Measurements from ENCODE around the gene RAB8B.

The RAB8B gene

DNA sequence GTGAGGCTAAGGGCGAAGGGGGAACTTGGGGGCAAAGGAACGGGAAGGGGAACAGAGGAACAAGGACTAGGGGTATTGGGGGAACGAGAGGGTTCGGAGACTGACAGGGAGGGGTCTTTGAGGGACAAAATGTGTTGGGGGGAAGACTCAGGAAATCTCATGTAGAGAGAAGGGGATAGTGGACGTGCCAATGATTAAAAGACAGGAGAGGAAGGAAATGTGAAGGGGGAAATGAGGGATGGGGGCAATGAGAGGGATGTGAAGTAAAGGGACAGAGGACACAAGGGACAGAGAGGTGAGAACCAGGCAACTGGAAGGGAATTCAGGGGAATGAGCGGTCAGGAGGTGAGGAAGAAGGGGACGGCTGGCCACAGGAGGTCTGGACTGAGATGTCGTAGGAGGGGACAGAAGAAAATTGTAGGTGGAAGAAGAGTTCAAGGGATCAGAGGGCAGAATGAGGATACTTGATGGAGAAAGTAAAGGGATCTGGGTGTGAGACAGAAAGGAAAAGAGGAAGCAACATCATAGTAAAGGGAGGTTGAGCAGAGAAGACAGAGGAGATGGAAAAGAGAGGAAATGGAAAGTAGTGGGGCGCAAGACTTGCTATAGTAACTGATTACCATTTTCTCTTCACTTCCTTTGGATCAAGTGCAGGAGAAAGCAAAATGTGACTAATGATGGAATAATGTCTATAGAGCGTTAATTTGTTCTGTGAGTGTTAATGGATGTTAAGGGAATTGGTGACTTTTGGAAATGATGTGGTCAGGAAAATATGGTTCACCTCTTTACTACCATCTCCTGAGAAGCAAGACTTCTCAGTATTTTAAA is 749 bp downstream of the RAB8B start:
- WGBS (ENCODE audit: insufficient coverage): 2% methylated on average over 9 of the region's 10 CpGs
- CTCF ChIA-PET: interaction anchor here (1.1 to 2.2 kb wide), 2 partner anchors 37 to 84 kb away, joined by 3 to 10 read pairs; no protein-coding TSS in a partner anchor

DNA sequence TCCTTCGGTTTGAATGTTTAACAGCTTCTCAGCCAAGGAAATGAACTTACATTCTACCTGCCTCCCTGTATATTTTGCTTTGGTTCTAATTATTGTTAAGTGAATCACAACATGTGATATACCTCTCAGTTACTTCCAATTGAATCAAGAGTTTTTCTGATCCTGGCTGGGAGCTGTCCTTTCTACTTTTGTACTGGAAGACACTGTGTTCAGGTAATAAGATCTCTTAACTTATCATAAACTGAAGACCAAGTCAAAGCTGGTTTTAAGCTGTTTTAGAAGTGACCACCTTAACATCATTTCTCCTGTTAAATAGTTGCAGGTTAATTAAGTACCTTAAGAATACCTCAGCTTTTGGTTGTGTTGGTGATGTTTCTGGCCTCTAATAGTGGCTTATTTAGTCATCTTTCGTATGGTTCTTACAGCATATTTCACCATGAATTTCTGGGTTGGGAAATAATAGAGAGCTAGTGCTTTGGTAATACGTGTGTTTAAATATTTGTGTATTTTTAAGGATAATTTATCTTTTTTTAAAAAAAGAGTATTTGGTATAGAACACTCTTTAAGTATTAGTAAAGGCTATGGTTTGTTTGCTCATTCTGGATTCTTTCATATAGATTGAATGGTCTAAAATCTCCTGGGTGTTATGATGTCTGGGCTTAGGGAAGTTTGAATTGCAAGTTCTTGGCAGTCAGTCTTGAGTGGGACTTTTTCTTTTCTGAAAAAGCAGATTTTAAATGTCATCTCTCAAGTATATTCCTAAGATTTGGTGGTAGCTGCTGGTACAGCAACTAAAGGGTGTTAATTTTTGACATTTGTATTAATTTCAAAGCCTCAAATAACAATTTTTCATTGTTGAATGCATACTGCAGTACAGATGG is 1.6 kb downstream of the RAB8B start:
- peak overlapping the region in 6 of 7 experiments; percentile 81 to 97 (median 92) for H3K4me3 ChIP-seq (ENCODE audit: control insufficient read depth in 1 of 7, extremely low read depth in 1 of 7, insufficient read depth in 4 of 7, low read depth in 2 of 7, low read length in 6 of 7)
- H3K27me3 ChIP-seq (replicated peaks in 2 of 5; ENCODE audit: control insufficient read depth in 4 of 5, insufficient read depth in 5 of 5, low read length in 4 of 5): peaks cover 0 to 2% (median 0%) of the 10 kb centered on the region in 5 experiments
- H3K36me3 ChIP-seq (ENCODE audit: control insufficient read depth in 4 of 4, insufficient read depth in 4 of 4, low read length in 3 of 4): no peaks in the 10 kb centered on the region
- DNase-seq: no peak
- ChIA-PET CTCF (interaction anchor here (1.1 to 2.2 kb wide), 6 partner anchors 12 to 88 kb away, joined by 3 to 11 read pairs (median 6); no protein-coding TSS in a partner anchor), POLR2A (interaction anchor here (0.7 to 1.9 kb wide), 3 partner anchors 13 to 85 kb away, joined by 4 to 6 read pairs (median 4); no protein-coding TSS in a partner anchor)
- H3K4me1 ChIP-seq (ENCODE audit: control extremely low read depth in 1 of 4, control insufficient read depth in 4 of 4, insufficient read depth in 4 of 4, low read length in 3 of 4): peaks cover 54 to 70% (median 65%) of the 10 kb centered on the region in 4 experiments
- peak overlapping the region; percentile 49 to 87 for H3K27ac ChIP-seq (ENCODE audit: insufficient read depth in 1 of 2, low read depth in 1 of 2, low read length in 2 of 2, poor library complexity in 1 of 2, severe bottlenecking in 2 of 2)
- no peaks in the 10 kb centered on the region for H3K9me3 ChIP-seq (ENCODE audit: control extremely low read depth in 1 of 5, control insufficient read depth in 4 of 5, insufficient read depth in 2 of 5, low read depth in 1 of 5, low read length in 4 of 5)
- no CpG with 5 or more reads among the region's 3 CpGs for WGBS (ENCODE audit: insufficient coverage)

More for the DNA sequence above, 749 bp downstream of the RAB8B start:
- no peaks in the 10 kb centered on the region for H3K9me3 ChIP-seq (ENCODE audit: control extremely low read depth in 1 of 5, control insufficient read depth in 4 of 5, insufficient read depth in 2 of 5, low read depth in 1 of 5, low read length in 4 of 5)
- peaks cover 47 to 61% (median 56%) of the 10 kb centered on the region in 4 experiments for H3K4me1 ChIP-seq (ENCODE audit: control extremely low read depth in 1 of 4, control insufficient read depth in 4 of 4, insufficient read depth in 4 of 4, low read length in 3 of 4)
- peak in 2 of 3 donors; percentile 45 to 54 for DNase-seq
- H3K27ac ChIP-seq (ENCODE audit: insufficient read depth in 1 of 2, low read depth in 1 of 2, low read length in 2 of 2, poor library complexity in 1 of 2, severe bottlenecking in 2 of 2): peak overlapping the region; percentile 62 to 87
- H3K36me3 ChIP-seq (ENCODE audit: control insufficient read depth in 4 of 4, insufficient read depth in 4 of 4, low read length in 3 of 4): no peaks in the 10 kb centered on the region
- H3K27me3 ChIP-seq (replicated peaks in 2 of 5; ENCODE audit: control insufficient read depth in 4 of 5, insufficient read depth in 5 of 5, low read length in 4 of 5): peaks cover 0 to 2% (median 0%) of the 10 kb centered on the region in 5 experiments
- H3K4me3 ChIP-seq (ENCODE audit: control insufficient read depth in 1 of 7, extremely low read depth in 1 of 7, insufficient read depth in 4 of 7, low read depth in 2 of 7, low read length in 6 of 7): peak overlapping the region; percentile 58 to 97 (median 88)
- POLR2A ChIA-PET: interaction anchor here (1.9 kb wide), 1 partner anchor 14 kb away, joined by 6 read pairs; no protein-coding TSS in a partner anchor

DNA sequence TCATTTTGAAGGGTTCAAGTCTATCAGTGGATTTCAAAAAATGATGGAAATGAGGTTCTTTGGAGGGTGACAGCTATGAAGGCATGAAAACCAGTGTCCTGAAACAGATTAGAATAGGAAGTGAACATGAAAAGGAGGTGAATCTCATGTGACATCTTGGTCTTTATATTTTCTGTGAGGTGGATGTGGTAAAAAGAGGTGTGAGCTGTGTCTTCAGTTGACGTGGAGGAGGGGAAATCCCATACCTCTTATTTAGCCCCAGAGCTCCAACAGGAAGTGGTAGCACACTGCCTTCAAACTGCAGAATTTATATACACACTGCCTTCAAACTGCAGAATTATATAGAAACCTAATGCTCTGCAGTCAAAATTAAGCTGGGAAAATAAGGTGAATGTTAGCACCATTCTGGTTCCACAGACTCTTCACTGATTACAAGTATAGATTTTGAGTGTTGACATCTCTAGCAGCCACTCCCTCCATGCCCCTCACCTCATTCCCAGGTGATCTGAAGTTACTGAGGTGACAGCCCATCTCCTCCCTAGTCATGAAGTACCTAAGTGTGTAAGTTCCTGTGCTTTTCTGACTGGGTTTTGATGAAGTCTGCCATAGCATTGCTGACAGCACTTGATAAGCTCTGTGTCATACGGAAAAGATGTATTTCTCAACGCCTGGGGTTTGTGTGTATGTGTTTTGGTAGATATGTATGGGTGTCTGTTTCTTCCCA is 2.7 kb downstream of the RAB8B start:
- ChIA-PET CTCF (interaction anchor here (1.1 to 2.2 kb wide), 9 partner anchors 9 to 145 kb away, joined by 3 to 11 read pairs (median 4); no protein-coding TSS in a partner anchor), POLR2A (interaction anchor here (0.7 to 1.9 kb wide), 3 partner anchors 12 to 84 kb away, joined by 4 to 6 read pairs (median 4); no protein-coding TSS in a partner anchor)
- DNase-seq: peak; percentile 63 to 92 (median 91)
- H3K27me3 ChIP-seq (replicated peaks in 2 of 5; ENCODE audit: control insufficient read depth in 4 of 5, insufficient read depth in 5 of 5, low read length in 4 of 5): no peaks in the 10 kb centered on the region
- no peaks in the 10 kb centered on the region for H3K36me3 ChIP-seq (ENCODE audit: control insufficient read depth in 4 of 4, insufficient read depth in 4 of 4, low read length in 3 of 4)
- H3K4me3 ChIP-seq (ENCODE audit: control insufficient read depth in 1 of 7, extremely low read depth in 1 of 7, insufficient read depth in 4 of 7, low read depth in 2 of 7, low read length in 6 of 7): peak overlapping the region in 6 of 7 experiments; percentile 11 to 97 (median 54)
- no CpG with 5 or more reads among the region's 3 CpGs for WGBS (ENCODE audit: insufficient coverage)
- H3K4me1 ChIP-seq (ENCODE audit: control extremely low read depth in 1 of 4, control insufficient read depth in 4 of 4, insufficient read depth in 4 of 4, low read length in 3 of 4): peaks cover 59 to 79% (median 71%) of the 10 kb centered on the region in 4 experiments
- peak overlapping the region; percentile 49 to 87 for H3K27ac ChIP-seq (ENCODE audit: insufficient read depth in 1 of 2, low read depth in 1 of 2, low read length in 2 of 2, poor library complexity in 1 of 2, severe bottlenecking in 2 of 2)
- H3K9me3 ChIP-seq (ENCODE audit: control extremely low read depth in 1 of 5, control insufficient read depth in 4 of 5, insufficient read depth in 2 of 5, low read depth in 1 of 5, low read length in 4 of 5): no peaks in the 10 kb centered on the region

DNA sequence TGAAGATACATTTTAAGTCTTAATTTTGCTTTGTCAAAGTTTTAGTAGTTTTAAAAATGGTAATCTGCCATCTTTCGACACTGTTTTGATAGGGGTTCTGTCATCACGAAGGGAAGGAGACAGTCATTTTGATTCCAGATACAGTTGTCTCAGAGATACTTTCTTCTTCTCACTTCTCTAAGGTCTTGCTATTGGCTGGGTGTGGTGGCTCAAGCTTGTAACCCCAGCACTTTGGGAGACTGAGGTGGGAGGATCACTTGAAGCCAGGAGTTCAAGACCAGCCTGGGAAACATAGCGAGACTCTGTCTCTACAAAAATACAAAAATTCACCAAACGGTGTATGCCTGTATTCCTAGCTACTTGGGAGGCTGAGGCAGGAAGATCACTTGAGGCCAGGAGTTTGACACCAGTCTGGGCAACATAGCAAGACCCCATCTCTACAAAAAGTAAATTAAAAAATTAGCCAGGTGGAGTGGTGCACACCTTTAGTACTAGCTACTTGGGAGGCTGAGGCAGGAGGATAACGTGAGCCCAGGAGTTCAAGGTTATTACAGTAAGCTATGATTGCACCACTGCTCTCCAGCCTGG is 3.3 kb downstream of the RAB8B start:
- Histone ChIP-seq H3K4me1 (ENCODE audit: control extremely low read depth in 1 of 4, control insufficient read depth in 4 of 4, insufficient read depth in 4 of 4, low read length in 3 of 4) (peaks cover 59 to 81% (median 72%) of the 10 kb centered on the region in 4 experiments), H3K9me3 (ENCODE audit: control extremely low read depth in 1 of 5, control insufficient read depth in 4 of 5, insufficient read depth in 2 of 5, low read depth in 1 of 5, low read length in 4 of 5) (no peaks in the 10 kb centered on the region), H3K27me3 (replicated peaks in 2 of 5; ENCODE audit: control insufficient read depth in 4 of 5, insufficient read depth in 5 of 5, low read length in 4 of 5) (no peaks in the 10 kb centered on the region), H3K27ac (ENCODE audit: insufficient read depth in 1 of 2, low read depth in 1 of 2, low read length in 2 of 2, poor library complexity in 1 of 2, severe bottlenecking in 2 of 2) (peak overlapping the region; percentile 3 to 77), H3K4me3 (ENCODE audit: control insufficient read depth in 1 of 7, extremely low read depth in 1 of 7, insufficient read depth in 4 of 7, low read depth in 2 of 7, low read length in 6 of 7) (peak overlapping the region in 6 of 7 experiments; percentile 11 to 97 (median 54)), H3K36me3 (ENCODE audit: control insufficient read depth in 4 of 4, insufficient read depth in 4 of 4, low read length in 3 of 4) (peaks cover 0 to 3% (median 0%) of the 10 kb centered on the region in 4 experiments)
- POLR2A ChIA-PET: interaction anchor here (1.6 to 1.9 kb wide), 2 partner anchors 11 to 83 kb away, joined by 4 to 6 read pairs; no protein-coding TSS in a partner anchor
- WGBS (ENCODE audit: insufficient coverage): 100% methylated on average over 1 of the region's 5 CpGs
- CTCF ChIA-PET: interaction anchor here (1.2 to 3.4 kb wide), 9 partner anchors 8 to 146 kb away, joined by 3 to 20 read pairs (median 5); no protein-coding TSS in a partner anchor
- no peak for DNase-seq

DNA sequence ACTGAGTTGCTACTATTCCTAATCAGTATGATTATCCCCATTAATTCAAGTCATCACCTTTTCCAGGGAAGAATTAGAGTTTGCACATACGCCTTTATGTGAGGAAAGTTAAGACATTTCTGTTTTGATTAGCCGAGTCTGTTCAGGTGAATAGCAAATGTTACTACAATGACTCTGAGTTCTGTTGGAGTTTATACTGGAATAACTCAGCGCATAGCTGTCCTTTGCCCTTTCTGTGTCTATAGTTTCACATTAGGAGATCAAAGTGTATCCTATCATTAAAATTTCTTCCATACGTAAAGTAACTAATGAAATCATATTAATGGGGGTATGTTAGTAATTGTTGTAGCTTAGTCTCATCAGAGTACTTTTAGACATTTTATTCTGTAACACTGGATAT is 4.9 kb downstream of the RAB8B start:
- peaks cover 0 to 3% (median 0%) of the 10 kb centered on the region in 4 experiments for H3K36me3 ChIP-seq (ENCODE audit: control insufficient read depth in 4 of 4, insufficient read depth in 4 of 4, low read length in 3 of 4)
- H3K4me3 ChIP-seq (ENCODE audit: control insufficient read depth in 1 of 7, extremely low read depth in 1 of 7, insufficient read depth in 4 of 7, low read depth in 2 of 7, low read length in 6 of 7): peak overlapping the region in 6 of 7 experiments; percentile 12 to 69 (median 33)
- ChIA-PET POLR2A (interaction anchor here (0.6 to 0.7 kb wide), 2 partner anchors 9 to 19 kb away, joined by 3 read pairs; no protein-coding TSS in a partner anchor), CTCF (interaction anchor here (1.2 to 3.4 kb wide), 7 partner anchors 9 to 38 kb away, joined by 3 to 20 read pairs (median 5); partner anchors contain the start of gene RPS27L)
- WGBS (ENCODE audit: insufficient coverage): 18% methylated on average over 2 of the region's 4 CpGs
- no peaks in the 10 kb centered on the region for H3K9me3 ChIP-seq (ENCODE audit: control extremely low read depth in 1 of 5, control insufficient read depth in 4 of 5, insufficient read depth in 2 of 5, low read depth in 1 of 5, low read length in 4 of 5)
- peaks cover 61 to 87% (median 73%) of the 10 kb centered on the region in 4 experiments for H3K4me1 ChIP-seq (ENCODE audit: control extremely low read depth in 1 of 4, control insufficient read depth in 4 of 4, insufficient read depth in 4 of 4, low read length in 3 of 4)
- DNase-seq: no peak
- peak overlapping the region; percentile 50 to 77 for H3K27ac ChIP-seq (ENCODE audit: insufficient read depth in 1 of 2, low read depth in 1 of 2, low read length in 2 of 2, poor library complexity in 1 of 2, severe bottlenecking in 2 of 2)
- no peaks in the 10 kb centered on the region for H3K27me3 ChIP-seq (replicated peaks in 2 of 5; ENCODE audit: control insufficient read depth in 4 of 5, insufficient read depth in 5 of 5, low read length in 4 of 5)
